HG03460 (cell line): ENCODE data around the gene ITPKC.

ENCODE experiments used
- ATAC-seq: cut with Tn5 transposase; IDR thresholded peaks from one replicate; pipeline ENCODE4 v1.9.1; 2021; ENCODE audit not compliant: unreplicated experiment

The ITPKC gene

DNA sequence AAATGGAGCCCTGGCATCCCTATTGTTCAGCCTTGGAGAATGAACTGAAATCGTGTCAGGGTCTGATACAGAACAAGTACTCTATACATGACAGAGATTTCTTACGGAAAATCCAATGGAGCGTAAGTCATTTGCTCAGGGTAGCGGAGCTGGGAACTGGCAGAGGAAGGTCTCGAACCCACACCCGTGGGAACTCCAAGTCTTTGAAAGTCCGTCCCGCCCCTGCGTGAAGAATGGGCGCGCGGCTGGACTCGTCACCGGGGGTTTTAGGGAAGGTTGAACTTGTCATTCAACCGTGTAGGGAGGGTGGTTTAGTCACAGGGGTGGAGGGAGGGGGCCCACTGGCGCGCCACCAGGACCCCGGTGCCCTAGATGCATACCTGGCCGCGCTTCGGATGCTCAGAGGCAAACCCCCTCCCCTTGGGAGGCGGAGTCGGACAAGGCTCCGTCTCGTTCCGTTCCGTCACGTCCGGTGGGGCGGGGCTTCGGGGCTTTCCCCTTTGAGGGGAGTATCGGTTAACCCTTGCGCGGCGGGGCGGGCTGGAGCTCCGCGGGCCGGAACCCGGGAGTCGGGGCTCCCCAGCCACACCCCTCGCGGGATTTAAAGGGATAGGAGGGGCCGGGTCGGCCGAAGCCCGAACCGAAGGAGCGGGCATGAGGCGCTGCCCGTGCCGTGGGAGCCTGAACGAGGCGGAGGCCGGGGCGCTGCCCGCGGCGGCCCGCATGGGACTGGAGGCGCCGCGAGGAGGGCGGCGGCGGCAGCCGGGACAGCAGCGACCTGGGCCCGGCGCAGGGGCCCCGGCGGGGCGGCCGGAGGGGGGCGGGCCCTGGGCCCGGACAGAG is at the start of gene ITPKC, which contains the start of gene COQ8B:
Gene ITPKC, plus strand, starts transcription at position 631 of the 843 bp plus-strand sequence. Its CDS starts 24 bp downstream, at position 655.
Gene COQ8B, minus strand, starts transcription at position 405 of the 843 bp plus-strand sequence. CDS start 2,254 bp downstream, outside the sequence.
- ATAC-seq, result peak; percentile 53

DNA sequence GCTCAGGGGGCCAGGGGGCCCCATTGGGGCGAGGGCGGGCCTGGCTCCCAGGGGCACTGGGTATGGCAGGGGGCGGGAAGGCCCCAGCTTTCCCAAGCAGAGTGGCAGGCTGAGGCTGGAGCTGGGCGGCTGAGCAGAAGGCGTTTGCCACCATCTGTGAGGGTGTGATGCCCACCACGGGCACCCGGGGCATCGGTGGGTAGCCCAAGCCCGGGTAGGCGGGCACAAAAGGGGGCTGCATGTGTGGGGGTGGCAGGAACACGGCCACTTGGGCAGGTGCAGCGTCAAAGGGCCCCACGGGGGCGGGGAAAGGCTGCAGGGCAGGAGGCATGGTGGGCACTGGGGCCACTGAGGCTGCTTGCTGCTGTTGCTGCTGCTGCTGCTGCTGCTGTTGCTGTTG is 49.3 kb upstream of the ITPKC start:
- no peak for ATAC-seq

DNA sequence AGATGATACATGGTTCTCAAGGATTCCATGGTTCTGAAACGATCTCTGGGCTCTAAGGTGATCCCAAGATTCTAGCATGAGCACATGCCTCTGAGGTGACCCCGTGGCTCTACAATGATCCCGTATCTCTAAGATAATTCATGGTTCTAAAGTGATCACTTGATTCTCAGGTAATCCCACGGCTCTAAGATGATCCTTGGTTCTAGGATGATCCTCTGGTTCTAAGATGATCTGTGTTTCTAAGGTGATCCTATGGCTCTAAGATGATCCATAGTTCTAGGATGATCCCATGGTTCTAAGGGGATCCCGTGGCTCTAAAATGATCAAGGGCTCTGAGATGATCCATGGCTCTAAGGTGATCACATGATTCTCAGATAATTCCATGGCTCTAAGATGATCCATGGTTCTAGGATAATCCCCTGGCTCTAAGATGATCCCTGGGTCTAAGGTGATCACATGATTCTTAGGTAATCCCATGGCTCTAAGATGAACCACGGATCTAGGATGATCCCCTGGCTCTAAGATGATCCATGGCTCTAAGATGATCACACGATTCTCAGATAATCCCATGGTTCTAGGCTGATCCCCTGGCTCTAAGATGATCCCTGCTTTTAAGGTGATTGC is 47.8 kb upstream of the ITPKC start:
- no peak for ATAC-seq

DNA sequence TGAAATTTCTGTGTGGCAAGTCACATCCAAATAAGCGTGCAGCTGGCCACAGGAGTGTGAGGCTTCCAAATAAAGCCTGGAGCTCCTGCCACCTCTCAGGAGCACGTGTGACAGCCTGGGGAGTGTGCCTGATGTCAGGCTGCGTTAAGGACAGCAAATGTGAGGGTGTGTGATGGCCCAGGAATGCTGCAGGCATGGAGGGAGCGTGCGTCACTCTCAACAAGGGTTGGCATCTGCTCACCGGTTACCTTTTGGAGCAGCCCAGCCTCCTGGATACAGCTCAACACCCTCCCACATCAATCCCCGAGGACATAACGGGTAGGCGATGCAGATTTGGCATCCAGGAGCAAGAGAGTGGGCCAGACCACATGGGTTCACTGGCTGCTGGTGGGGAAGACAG is 45.5 kb upstream of the ITPKC start:
- ATAC-seq, result no peak

DNA sequence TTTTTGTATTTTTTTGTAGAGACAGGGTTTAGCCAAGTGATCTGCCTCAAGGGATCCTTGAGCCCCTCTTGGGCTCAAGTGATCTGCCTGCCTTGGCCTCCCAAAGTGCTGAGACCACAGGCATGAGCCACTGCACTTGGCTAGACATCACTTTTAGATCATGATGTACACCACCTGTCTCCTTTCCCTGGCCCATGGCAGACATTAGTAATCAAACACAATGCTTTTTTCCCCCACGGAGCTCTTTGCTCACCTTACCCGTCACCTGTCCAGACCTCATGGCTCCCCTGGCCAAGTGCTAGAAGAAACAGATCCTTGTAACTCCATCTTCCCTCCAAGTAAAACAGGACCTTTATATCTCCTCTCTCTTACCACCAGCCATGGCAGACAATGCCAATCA is 44.9 kb upstream of the ITPKC start:
- ATAC-seq, result no peak

DNA sequence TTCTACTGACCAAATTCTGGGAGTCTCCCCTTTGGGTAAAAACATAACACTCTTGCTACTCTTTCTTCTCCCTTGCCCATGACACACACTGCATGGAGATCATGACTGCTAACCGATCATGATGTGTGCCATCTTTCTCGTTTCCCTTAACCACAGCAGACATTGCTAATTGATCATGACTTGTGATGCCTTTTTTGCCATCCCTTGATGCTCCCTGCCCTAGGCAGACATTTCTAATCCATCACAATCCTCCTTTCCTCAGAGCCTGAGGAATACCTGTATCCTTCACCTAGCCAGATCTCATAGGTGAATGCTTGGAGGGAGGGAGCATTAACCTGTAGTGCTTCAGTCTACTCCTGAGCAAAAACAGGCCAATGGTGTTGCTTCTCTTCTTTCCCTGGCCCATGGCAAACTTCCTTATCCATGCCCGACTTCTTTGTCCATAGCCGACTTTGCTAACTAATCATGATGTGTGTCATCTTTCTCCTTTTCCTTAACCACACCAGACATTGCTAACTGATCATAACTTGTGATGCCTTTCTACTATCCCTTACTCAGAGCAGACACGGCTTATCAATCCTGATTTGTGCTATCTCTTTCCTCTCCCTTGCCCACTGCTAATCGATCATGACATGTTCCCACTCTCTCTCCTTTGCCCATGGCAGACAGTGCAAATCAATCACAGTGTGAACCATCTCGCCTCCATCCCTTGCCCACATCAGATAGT is 44.2 kb upstream of the ITPKC start:
- no peak for ATAC-seq

DNA sequence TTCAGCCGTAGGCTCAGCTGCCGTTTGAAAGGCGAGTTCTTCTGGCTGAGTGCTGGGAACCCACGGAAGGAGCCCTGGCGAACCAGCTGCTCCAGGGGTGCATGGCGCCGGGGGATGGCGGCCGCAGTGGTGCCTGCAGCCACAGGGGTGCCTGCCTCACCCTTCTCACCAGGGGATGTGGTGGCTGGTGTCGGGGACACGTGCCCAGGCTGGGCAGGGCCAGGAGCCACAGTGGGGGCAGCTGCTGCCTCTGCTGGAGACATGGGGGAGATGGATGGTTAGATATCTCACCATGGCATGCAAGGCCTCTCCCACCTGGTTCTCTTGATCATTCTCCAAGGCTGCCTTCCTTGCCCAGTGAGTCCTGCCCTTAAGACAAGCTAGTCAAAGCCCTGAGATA is 43.5 kb upstream of the ITPKC start:
- ATAC-seq, result no peak

DNA sequence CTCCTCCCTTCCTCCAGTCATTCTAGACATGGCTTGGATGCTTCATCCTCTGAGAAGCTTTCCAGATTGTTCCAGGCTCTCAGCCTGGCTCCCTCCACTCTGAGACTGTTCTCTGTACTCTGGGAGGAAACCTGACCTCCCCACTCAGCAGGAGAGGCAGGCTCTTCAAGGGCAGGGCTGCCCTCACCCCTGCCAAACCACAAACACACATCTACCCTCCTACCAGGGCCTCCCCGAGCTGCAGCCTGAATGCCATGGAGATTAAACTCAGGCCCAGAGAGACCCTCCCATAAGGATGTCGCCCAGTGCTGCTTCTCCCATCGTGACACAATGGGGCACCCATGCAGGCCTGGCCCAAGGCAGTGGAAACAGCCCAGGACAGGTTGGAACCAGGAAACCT is 42.6 kb upstream of the ITPKC start:
- no peak for ATAC-seq

DNA sequence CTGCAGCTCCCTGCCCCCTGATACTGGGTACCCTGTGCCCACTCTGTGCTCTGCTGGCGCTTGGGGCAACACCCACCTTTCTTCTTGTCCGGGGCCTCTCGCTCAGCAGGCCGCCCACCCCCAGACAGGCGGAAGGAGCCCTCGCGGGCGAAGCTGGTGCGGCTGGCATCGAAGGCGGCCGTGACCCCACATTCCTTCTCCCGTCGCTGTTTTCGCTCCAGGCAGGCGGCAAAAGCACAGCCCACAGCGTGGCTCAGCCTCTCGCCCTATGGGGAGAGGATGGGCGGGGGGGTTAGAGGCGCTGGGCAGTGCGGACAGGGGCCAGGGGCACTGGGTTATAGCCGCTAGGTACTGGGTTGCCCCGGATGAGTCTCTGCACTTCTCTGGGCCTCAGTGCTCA is 39.8 kb upstream of the ITPKC start:
- ATAC-seq, result no peak

DNA sequence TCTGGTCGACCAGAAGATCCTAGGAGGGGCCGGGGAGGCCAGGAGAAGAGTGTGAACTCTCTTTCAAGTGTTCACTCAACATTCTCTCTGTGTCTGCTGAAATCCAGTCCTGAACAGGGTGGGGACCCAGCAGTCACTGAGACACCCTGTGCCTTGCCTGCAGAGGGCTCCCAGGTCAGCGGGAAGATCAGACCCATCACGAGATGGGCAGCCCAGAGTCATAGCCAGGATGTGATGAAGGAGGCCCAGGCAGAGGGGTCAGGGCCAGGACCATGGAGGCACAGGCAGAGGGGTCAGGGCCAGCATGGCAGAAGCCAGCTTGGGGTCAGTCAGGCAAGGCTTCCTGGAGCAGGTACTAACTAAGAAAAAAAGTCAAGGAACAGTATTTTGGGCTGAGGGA is 35.9 kb upstream of the ITPKC start:
- ATAC-seq, result no peak

DNA sequence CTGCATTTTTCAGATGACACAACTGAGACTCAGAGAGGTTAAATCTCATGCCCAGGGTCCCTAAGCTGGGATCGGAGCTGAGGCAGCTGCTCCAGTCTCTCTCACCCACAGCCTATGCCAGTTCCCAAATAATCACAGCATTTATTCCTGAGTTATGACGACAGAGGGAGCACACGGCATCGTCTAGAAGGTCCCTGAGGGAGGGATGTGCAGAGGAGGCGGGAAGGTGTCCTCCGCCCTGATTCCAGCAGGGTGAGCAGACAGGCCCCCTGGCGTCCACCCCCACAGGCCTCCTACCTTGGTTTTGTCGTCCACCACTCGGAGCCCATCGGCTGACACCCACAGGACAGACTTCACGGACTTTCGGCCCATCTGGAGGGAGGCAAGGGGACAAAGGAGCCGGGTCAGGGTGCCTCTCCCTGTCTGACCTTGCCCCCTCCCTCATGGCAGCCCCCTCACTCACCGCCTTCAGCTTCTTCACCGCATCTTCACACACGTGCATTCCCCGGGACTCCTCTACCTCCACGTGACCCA is 34.4 kb upstream of the ITPKC start:
- ATAC-seq, result no peak

DNA sequence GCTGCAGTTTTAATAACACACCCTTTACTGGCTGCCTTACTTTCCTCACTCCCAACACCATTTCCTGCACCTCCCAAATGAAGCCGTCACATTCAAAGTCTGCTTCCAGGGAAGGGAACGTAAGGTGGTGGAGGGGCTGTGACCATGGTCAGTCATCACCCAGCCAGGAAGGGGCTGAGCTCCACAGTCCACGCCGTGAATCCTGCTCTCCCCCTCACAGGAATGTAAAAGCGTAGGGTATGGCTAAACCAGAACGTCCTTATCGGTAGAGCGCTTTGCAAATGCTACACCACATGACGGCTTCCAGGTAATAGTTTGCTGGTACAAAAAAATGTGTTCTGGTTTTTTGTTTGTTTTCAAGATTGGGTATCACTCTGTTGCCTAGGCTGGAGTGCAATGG is 33.5 kb upstream of the ITPKC start:
- no peak for ATAC-seq

DNA sequence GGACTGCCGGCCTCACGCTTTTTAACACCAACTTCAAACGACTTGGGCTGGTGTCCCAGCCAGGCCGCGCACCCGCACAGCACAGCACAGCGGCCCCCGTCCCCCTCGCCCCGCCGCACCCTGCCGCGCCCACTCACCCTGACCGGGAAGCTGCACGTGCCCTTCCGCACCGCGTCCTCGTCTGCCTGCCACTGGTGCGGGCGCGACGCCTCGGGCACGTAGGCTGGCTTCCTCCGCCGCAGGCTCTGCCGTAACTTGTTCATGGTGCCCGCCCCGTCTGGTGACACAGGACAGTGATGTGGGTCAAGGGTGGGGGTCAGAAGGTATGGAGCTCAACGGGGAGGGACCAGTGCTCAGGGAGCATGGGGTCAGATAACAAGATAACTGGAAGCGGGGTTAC is 32.6 kb upstream of the ITPKC start:
- no peak for ATAC-seq

DNA sequence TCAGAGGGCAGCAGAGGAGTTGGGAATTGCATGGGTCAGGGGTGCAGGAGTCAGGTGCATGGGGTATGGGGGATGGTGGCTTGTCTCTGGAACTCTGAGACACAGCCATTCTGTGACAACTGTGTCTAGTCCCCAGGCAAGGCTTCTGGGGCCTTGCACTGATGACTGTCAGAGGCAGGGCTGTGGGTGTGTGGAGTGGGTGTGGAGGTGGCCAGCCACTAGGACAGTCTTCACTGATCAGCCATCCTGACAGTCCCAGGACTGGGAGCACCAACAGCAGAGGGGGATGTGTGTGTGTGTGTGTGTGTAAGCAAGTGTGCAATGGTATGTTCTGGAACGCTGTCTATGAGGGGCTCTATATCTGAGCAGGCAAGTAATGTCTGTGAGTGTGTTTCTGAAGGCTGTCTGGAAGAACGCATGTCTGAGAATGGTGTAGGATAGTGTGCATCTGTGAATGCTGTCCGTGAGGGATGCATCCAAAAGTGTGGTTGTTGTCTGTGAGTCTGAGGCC is 31.8 kb upstream of the ITPKC start:
- no peak for ATAC-seq

DNA sequence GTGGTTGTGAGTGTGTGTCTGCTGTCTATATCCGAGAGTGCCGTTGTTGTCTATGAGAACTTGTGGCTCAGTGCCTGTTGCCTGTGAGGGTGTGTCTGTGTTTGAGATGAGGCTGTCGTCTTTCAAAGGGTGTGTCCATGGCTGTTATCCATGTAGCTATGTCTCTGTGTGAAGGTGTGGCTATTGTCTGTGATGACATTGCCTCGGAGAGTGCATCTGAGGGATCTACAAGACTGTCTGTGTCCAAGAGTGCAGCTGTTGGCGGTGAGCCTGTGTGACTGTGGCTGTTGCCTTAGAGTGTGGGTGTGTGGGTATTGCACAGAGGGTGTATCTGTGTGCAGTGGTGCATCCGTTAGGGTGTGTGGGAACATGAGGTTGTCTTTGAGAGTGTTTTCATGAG is 31.3 kb upstream of the ITPKC start:
- ATAC-seq, result no peak

DNA sequence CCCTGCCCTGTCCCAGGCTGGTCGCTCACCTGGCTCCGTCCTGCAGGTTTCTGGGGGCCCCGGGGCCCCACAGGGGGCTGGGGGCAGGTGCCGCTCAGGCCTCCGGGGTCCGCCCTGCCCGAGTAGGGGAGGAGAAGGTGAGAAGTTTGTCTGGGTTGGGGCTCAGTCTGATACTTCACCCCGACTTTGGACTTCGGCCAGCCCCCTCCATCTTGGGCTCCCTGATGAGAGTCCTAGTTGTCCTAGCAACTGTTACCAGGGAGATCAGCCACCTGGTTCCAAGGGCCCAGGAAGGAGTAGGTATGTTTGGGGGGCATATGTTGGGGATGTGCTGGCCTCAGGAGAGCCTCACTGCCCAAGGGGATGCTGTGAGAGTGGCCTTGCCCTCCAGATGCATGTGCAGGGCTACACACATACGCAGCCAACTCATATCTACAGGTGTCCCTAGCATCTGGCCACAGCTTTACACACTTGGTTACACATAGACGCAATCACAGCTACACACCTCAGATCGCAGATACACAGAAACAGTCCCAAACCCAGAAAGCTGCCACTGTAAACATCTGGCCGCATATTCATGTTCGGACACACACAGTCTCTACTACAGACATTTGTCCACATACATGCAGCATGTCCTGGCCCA is 29.9 kb upstream of the ITPKC start:
- no peak for ATAC-seq

DNA sequence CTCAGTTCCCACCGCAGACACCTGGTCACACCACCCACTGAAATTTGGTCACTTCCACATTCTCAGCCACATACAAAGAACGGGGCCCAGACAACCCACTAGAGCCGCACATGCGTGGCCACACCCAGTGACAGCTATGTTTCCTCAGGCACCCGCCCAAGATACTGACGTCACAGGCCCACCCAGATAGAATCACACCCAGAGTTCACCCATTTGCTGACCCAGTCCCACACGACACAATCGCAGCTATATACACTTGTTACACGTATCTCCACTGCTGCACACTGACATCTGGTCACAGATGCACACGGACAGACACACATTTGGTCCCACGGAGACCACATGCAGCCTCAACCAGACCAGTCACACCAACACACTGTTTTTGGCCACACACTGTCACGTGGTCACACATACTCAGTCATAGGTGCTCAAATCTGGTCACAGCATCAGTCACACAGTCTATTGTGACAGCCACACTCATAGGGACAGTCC is 29.3 kb upstream of the ITPKC start:
- ATAC-seq, result no peak

DNA sequence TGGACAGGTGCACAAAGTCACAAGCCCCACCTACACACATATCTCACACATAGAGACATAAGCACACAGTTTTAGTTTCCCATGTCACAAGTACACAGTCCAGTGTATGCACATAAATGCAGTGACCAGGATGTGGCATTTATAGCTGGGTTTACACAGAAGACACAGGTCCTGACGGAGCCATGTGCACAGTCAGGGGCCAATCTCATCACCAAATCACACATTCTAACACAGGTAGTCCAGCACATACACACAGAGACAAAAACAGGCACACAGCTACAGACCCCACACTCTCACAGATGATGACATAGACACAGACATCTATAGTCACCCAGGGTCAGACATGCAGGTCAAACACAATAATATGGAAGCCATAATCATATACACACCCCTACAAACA is 28.6 kb upstream of the ITPKC start:
- ATAC-seq, result no peak

DNA sequence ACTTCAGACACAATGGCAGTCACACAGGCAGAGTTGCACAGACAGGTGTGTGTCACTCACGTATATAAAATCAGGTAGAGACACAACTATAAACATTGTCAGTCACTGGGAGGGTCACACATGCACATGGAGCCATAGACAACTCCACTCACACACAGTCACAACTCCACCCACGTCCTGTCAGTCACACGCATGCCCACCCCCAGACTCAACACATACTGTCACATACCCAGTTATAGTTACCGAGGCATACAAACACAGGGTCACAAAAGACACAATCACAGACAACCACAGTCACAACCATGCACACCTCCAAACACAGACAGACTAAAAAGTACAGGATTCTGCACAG is 27.9 kb upstream of the ITPKC start:
- no peak for ATAC-seq

DNA sequence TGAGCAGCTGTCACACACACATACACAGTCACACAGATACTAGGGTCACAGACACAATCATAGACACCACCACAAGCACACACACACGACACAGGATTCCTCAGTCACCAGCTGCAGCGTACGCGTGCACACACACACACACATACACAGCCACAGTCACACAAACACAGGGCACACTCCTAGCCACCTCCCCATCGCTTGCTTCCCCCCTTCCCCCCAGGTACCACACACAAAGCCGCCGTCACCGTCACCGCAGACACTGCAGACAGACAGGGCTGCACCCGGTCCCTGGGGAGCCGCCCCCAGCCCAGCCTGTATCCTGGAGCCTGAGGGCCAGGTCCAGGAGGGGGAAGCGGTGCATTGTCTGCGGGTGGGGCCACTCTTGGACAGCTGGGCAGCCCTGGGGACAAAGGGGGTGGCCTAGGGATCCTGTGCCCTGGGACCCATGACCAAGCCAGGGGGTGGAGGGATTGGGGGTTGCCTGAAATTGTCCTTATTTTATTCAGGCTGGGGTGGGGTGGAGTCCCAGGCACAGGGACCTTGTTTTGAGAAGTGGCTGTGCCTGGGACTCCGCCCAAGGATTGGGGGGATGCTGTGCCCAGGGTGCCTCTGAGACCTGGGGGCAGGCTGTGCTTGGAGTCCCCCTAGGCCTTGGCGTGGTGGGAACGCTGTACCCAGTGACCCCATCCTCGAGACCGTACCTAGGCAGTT is 27.4 kb upstream of the ITPKC start:
- ATAC-seq, result no peak
